K562 (cell line): Measurements from ENCODE around the gene MIEN1. TPM values are rescaled to one million over a fixed set of nuclear protein-coding genes. Genes with fewer than 3 reads are reported as not detected.

Experiments used
- CHCHD3 ChIP-seq: fragments of 250-450 bp; sonication (Bioruptor Pico); IDR thresholded peaks from 2 replicates; pipeline ENCODE4 v2.1.2; 2022; ENCODE audit warnings: mild to moderate bottlenecking
- CHD4 ChIP-seq: fragments of 200-600 bp; sonication (generic); IDR thresholded peaks from 3 replicates; pipeline ENCODE4 v1.6.1; 2012; ENCODE audit warnings: low read depth, mild to moderate bottlenecking, mixed read lengths, low read length, inconsistent platforms; ENCODE audit not compliant: insufficient read depth, insufficient replicate concordance, poor library complexity, severe bottlenecking
- CTBP1 ChIP-seq: fragments of 450-650 bp; IDR thresholded peaks from 2 replicates; pipeline ENCODE4 v1.6.1; 2016; ENCODE audit warnings: borderline replicate concordance
- KLF13 ChIP-seq: fragments of 450-650 bp; IDR thresholded peaks from 2 replicates; pipeline ENCODE4 v1.6.1; 2016; ENCODE audit warnings: missing genetic modification characterization, low read depth, mild to moderate bottlenecking, missing compliant biosample characterization, moderate library complexity, borderline replicate concordance
- MCM2 ChIP-seq: fragments of 450-650 bp; IDR thresholded peaks from 2 replicates; pipeline ENCODE4 v1.6.1; 2017; ENCODE audit warnings: low read depth, mild to moderate bottlenecking
- MTA3 ChIP-seq: fragments of 450-650 bp; formaldehyde crosslinking; IDR thresholded peaks from 2 replicates; pipeline ENCODE4 v1.6.1; 2017; ENCODE audit warnings: mild to moderate bottlenecking, borderline replicate concordance
- MXI1 ChIP-seq: IDR thresholded peaks from 2 replicates; pipeline ENCODE4 v1.6.1; 2011; ENCODE audit warnings: low read depth, mild to moderate bottlenecking, improper control_type of control experiment, low read length
- SIN3B ChIP-seq: fragments of 450-650 bp; IDR thresholded peaks from 2 replicates; pipeline ENCODE4 v1.6.1; 2017; ENCODE audit warnings: low read depth, mild to moderate bottlenecking, moderate library complexity
- STAG1 ChIP-seq: sonication (generic); formaldehyde crosslinking; IDR thresholded peaks from 2 replicates; pipeline ENCODE4 v1.5.0; 2020; ENCODE audit warnings: missing genetic modification reagents, borderline replicate concordance
- ZNF3 ChIP-seq: fragments of 250-450 bp; sonication (Bioruptor Pico); IDR thresholded peaks from 2 replicates; pipeline ENCODE4 v1.5.0; 2021; ENCODE audit warnings: mild to moderate bottlenecking, moderate library complexity
- ZNF699 ChIP-seq: fragments of 250-450 bp; sonication (Bioruptor Pico); IDR thresholded peaks from 2 replicates; pipeline ENCODE4 v1.8.0; 2021; ENCODE audit warnings: mild to moderate bottlenecking, moderate library complexity; ENCODE audit not compliant: insufficient replicate concordance
- ZSCAN29 ChIP-seq: fragments of 450-650 bp; IDR thresholded peaks from 2 replicates; pipeline ENCODE4 v1.6.1; 2017
- polyA plus RNA-seq, 8 experiments: library from polyadenylated mRNA; depleted of rRNA in 4 of 8; stranded (reverse) in 5 of 8; unstranded in 3 of 8; fragments of >200 nt; fragmentation: Nextera tagmentation in 2 of 8; fragmentation: Illumina TruSeq in 1 of 8; extraction: Ambion mirVana in 2 of 8; extraction: Trizol in 1 of 8; gene quantifications; 2 replicates each; pipeline versions ENCODE4 v1.2.1 to v1.2.3, GENCODE V29; 2011 to 2014; ENCODE audit warnings: inconsistent platforms in 1 of 8, missing spikeins in 1 of 8
- total RNA-seq, 7 experiments: library from RNA; depleted of rRNA in 6 of 7; stranded (reverse); fragments of >200 nt in 6 of 7; fragmentation: Illumina TruSeq in 2 of 7; extraction: Trizol in 2 of 7; gene quantifications; 2 replicates each; pipeline versions ENCODE4 v1.2.1 to v1.2.3, GENCODE V29; 2011 to 2021; ENCODE audit warnings: low replicate concordance in 1 of 7
- TF ChIP-seq, protein P1 (sequence below): sonication (generic); formaldehyde crosslinking; IDR thresholded peaks from 2 replicates; pipeline ENCODE4 v1.8.1; 2023; ENCODE audit warnings: mild to moderate bottlenecking, missing genetic modification reagents
- TF ChIP-seq, protein P2 (sequence below), 3 experiments: fragments of 200-800 bp in 1 of 3; sonication (Bioruptor generic) in 1 of 3; sonication (generic) in 1 of 3; formaldehyde crosslinking in 1 of 3; IDR thresholded peaks; 2 replicates each; pipeline versions ENCODE4 v1.6.1 to v1.8.0; 2016 to 2022; ENCODE audit warnings: mild to moderate bottlenecking in 2 of 3, missing compliant biosample characterization in 2 of 3, missing genetic modification characterization in 2 of 3, missing genetic modification reagents in 1 of 3
- TF ChIP-seq, protein P3 (sequence below): sonication (generic); formaldehyde crosslinking; IDR thresholded peaks from 2 replicates; pipeline ENCODE4 v1.8.1; 2022; ENCODE audit warnings: missing genetic modification reagents
- TF ChIP-seq, protein P4 (sequence below): sonication (generic); formaldehyde crosslinking; IDR thresholded peaks from 2 replicates; pipeline ENCODE4 v1.8.0; 2022; ENCODE audit warnings: mild to moderate bottlenecking, low read depth, missing genetic modification reagents

MIEN1 gene
- total and polyA plus RNA-seq, 9 of the 15 experiments (the other 6 are each of a cell fraction or from before 2014, with no cell fraction given) = 61.3 to 142 (median 78.9) TPM

DNA sequence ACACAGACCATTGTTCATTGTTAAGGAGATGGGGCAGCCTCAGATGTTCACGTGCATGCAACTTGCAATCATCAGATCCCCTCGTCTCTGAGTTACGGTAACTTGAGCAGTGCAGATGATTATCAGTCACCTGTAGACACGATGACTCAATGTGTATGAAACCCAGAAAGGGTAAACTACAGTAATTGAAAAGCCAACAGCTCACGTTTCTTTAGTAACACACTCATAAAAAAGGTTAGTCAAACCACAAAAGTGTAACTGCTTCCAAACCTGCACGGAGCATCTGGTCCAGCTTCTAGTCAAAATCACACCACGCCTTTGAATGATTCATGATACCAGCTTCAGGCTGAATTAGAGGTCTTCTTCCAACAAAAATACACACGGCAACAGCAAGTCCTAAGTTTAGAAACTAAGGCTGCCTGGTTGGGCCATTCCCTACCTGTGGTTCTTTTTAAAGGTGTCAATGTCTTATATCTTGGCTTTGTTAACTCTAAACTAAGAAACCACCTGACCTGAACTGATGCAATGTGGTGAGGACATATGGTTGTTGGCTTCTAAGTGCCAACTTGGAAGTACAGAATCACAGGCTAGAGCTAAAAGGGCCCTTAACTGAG, 39.7 kb upstream of the MIEN1 start (continued):
- TF ChIP-seq, protein P1, sequence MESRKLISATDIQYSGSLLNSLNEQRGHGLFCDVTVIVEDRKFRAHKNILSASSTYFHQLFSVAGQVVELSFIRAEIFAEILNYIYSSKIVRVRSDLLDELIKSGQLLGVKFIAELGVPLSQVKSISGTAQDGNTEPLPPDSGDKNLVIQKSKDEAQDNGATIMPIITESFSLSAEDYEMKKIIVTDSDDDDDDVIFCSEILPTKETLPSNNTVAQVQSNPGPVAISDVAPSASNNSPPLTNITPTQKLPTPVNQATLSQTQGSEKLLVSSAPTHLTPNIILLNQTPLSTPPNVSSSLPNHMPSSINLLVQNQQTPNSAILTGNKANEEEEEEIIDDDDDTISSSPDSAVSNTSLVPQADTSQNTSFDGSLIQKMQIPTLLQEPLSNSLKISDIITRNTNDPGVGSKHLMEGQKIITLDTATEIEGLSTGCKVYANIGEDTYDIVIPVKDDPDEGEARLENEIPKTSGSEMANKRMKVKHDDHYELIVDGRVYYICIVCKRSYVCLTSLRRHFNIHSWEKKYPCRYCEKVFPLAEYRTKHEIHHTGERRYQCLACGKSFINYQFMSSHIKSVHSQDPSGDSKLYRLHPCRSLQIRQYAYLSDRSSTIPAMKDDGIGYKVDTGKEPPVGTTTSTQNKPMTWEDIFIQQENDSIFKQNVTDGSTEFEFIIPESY (CRISPR knock-in tag) = no peak
- TF ChIP-seq MXI1 = no peak
- TF ChIP-seq, protein P2, sequence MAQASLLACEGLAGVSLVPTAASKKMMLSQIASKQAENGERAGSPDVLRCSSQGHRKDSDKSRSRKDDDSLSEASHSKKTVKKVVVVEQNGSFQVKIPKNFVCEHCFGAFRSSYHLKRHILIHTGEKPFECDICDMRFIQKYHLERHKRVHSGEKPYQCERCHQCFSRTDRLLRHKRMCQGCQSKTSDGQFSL (CRISPR knock-in tag; IDR thresholded peaks at IDR 0.05) = no peak
- TF ChIP-seq, protein P2 (tag; IDR thresholded peaks at IDR 0.05) = no peak
- no peak for TF ChIP-seq CTBP1
- TF ChIP-seq, protein P3, sequence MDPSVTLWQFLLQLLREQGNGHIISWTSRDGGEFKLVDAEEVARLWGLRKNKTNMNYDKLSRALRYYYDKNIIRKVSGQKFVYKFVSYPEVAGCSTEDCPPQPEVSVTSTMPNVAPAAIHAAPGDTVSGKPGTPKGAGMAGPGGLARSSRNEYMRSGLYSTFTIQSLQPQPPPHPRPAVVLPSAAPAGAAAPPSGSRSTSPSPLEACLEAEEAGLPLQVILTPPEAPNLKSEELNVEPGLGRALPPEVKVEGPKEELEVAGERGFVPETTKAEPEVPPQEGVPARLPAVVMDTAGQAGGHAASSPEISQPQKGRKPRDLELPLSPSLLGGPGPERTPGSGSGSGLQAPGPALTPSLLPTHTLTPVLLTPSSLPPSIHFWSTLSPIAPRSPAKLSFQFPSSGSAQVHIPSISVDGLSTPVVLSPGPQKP = no peak
- no peak for TF ChIP-seq SIN3B
- TF ChIP-seq CHD4 = no peak
- TF ChIP-seq ZNF699 (CRISPR knock-in tag) = no peak
- no peak for TF ChIP-seq ZNF3 (CRISPR knock-in tag)
- no peak for TF ChIP-seq MCM2
- TF ChIP-seq CHCHD3 = no peak
- no peak for TF ChIP-seq STAG1 (CRISPR knock-in tag)
- no peak for TF ChIP-seq MTA3
- TF ChIP-seq ZSCAN29 = no peak
- no peak for TF ChIP-seq KLF13 (tag)
- TF ChIP-seq, protein P4, sequence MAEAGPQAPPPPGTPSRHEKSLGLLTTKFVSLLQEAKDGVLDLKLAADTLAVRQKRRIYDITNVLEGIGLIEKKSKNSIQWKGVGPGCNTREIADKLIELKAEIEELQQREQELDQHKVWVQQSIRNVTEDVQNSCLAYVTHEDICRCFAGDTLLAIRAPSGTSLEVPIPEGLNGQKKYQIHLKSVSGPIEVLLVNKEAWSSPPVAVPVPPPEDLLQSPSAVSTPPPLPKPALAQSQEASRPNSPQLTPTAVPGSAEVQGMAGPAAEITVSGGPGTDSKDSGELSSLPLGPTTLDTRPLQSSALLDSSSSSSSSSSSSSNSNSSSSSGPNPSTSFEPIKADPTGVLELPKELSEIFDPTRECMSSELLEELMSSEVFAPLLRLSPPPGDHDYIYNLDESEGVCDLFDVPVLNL (CRISPR knock-in tag) = no peak
- TF ChIP-seq, all 486 proteins: peak for 10
